ENCODE results near the gene DOCK3.
"Not testable (repeated sequence)": the region's sequence is repeated elsewhere in the genome, so short reads cannot be mapped to it uniquely, and the experiment has no call there.

DOCK3 gene

GRCh38 chr3:50651445-50651844 is 23.3 kb upstream of the DOCK3 start:
- DNase-seq: no peak

DNA sequence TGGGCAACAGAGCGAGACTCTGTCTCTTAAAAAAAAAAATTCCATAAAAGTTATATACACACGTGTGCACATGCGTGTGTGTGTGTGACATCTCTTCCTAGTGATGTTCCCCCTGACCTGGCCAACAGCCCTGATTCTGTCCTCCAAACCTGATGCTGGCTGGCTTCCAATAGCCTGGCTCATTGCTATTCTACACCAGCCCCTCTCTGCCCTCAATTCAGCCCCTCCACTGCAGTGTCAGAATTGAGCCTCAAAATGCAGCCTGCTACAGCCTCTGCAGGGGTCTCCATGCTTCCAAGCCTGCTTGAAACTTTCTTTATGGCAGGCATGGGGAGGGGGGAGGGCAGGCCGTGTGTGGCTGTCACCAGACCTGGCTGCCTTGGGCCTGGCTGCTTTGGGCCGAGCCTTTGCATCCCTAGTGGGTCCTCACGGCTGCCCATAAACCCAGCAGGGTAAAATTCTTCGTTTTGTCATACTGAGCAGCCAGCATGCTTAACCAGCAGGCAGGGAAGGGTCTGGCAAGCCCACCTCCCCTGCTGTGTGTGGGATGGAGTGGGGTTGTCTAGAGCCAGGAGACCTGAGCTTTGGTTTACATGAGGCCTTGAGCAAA is 22.7 kb upstream of the DOCK3 start:
- DNase-seq: no peak

- DNase-seq: peak; percentile 40
Observed at GRCh38 chr3:50652709-50653108, 22.0 kb upstream of the DOCK3 start.

DNA sequence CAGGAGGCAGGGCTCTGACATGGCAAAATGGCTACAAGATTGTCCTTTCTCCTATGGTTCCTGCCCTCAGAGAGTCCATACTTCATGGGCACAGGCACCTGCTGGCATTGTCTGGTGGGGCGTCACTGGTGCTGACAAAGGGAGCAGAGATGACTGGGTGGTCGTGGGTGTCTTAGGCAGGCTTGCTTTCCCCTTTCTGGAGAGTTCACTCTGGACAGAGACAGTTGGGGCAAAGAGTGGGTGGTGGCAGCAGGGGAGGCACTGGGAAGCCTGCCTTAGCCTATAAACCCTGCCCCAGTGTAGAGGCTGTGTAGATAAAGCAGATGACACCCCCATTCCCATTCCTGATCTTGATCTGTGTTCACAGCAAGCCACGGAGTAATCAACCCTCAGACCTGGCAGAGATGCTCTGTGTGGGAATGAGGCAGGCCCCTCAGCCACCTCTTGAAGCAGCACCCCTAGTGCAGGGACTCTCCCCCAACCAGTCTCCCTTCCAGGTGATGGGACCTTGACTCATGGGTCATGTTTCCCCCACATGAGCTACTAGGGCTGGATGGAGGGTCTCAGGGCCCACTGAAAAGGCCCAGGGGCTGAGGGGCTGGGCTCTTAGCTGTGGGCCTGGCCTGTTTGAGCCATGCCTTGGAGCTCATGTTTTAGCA is 20.7 kb upstream of the DOCK3 start:
- DNase-seq: no peak

DNA sequence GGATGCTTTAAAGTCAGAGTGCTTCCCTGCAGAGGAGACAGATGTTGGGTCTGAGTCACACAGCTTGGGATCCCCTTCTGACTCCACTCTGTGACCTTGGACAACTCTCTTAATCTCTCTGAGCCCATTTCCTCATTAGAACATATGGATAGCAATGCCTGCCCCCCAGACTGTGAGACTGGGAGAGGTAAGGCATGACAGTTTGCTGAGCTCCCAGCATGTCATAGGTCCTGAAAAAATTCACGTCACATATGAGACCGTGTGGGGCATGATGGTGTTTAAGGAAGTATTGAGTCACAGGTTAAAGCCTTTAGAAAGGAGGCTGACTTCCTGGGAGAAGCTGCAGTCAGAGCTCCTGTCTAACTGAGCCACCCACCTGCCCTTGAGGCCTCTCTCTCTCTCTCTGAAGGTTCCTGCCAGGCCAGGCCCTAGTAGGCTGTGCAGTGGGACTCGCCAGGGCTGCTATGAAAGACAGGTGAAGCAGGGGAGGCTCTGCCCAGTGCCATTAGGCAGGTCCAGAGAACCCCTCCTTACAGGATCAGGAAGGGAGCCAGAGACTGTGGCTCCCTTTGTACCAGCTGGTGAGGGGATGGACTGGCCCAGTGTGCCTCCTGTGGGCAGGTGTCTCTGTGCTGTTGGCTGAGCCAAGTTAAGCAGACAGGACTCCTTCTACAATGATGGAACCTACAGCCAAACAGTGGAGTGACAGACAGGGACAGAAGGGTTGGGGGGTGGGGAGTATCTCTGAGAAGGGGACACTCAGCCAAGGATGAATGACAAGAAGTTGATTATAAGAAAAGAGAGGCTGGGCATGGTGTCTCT is 19.5 kb upstream of the DOCK3 start:
- no peak for DNase-seq

- DNase-seq: no peak
Observed at GRCh38 chr3:50656417-50657195, 18.1 kb upstream of the DOCK3 start.

DNA sequence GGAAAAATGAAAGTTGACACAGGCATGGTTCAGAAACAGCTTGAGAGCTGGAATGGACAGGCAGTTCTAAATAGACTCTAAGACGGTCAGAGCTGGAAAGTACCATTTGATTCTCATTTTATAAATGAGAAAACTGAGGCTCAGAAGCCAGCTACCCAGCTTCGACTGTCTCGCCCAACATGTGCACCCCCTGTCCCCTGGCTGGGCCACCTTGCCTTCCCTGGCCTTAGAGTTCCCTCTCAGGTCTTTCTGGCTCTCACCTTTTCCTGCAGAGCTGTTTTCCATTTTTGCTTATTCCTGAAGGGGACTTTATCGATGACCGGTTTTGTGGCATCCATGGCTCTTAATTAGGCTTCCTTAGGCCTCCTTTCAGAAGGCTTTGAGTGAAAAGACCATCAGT is 17.3 kb upstream of the DOCK3 start:
- DNase-seq: no peak

- no peak for DNase-seq
Observed at GRCh38 chr3:50657816-50658215, 16.9 kb upstream of the DOCK3 start.

DNA sequence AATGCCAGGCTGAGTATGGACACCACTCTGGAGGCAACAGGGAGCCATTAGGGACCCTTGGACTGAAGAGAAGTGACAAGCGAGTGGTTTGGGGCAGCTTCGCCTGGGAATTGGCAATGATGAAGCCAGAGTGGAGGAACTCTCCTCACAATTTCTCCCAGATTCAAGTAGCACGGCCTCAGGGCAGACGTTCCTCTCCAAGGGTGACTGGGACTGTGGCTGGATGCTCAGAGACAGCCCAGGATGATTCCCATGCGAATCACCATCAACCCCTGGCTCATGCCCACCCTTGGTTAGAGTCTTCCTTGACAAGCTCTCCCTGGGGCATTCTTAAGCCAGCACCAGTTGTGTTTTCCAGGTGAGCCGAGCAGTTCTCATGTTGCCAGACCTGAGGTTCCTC is 16.3 kb upstream of the DOCK3 start:
- DNase-seq: no peak

- no peak for DNase-seq
Observed at GRCh38 chr3:50658831-50659230, 15.9 kb upstream of the DOCK3 start.

GRCh38 chr3:50660386-50660785 is 14.3 kb upstream of the DOCK3 start:
- DNase-seq: no peak

DNA sequence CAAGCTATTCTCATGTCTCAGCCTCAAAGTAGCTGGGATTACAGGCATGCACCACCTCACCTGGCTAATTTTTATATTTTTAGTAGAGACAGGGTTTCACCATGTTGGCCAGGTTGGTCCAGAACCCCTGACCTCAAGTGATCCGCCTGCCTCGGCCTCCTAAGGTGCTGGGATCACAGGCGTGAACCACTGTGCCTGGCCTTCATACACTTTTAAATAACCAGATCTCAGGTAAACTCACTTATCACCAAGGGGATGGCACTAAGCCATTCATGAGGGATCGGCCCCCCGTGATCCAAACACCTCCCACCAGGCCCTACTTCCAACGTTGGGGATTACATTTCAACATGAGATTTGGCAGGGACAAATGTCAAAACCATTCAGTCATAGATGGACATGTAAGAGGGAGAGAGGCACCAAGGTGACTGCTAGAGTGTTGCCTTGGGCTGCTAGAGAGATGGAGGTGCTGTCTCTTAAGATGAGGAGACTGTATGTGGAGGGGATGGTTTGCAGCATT is 13.3 kb upstream of the DOCK3 start:
- DNase-seq: no peak

DNA sequence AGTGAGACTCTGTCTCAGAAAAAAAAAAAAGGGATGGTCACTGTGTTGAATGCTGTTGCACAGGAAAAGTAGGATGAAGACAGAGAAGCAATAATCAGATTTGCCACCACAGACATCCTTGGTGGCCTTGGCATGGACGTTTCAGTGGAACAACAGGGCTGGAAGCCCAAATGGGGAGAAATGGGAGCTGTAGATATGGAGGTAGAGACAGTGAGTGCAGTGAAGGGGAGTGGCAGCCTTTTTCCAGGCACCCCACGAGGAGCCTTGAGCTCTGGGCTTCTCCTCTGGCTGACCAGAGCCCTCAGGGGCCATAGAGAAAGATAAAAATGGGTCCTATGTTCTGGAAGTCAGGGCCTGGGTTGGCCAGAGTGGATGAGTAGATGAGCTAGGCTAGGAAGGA is 12.3 kb upstream of the DOCK3 start:
- no peak for DNase-seq

DNA sequence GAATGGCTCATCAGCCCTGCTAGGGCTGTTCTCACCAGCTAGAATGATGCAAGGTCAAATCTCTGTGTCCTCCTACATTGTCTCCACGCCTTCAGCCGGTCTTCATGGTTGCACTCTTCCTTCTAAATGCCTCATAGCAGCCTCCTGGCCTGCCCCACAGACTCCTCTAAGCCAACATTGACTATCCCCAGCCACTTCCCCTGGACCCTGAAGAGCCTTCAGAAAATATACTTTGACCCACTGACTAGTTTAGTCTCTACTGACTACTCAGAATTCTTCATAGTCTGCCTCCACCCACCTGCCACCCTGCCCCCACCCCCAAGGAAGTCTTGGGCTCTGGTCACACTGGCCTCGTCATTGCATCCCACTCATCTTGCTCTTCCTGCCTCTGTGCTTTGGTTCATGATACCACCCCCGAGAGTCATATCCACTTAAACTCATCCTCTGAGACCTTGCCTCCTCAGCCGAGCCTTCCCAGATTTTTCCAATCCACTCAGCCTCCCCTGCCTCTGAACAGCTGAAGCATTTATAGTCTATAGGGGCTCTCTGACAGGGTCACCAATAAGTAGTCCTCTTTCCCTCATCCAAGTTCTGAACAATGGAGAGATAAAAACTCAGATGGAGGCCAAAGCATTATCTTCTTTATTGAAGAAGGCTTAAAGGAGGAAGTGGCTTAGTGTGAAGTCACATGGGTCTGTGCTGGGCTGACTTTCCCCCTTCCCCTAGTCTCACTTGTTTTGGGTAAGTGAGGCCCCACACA is 9.5 kb upstream of the DOCK3 start:
- DNase-seq: no peak

- not testable (repeated sequence) for DNase-seq
Observed at GRCh38 chr3:50665841-50666115, 8.9 kb upstream of the DOCK3 start.

GRCh38 chr3:50666837-50667236 is 7.9 kb upstream of the DOCK3 start:
- DNase-seq: no peak

GRCh38 chr3:50671331-50671730 is 3.4 kb upstream of the DOCK3 start:
- no peak for DNase-seq

GRCh38 chr3:50672656-50673055 is 2.1 kb upstream of the DOCK3 start:
- DNase-seq: no peak

DNA sequence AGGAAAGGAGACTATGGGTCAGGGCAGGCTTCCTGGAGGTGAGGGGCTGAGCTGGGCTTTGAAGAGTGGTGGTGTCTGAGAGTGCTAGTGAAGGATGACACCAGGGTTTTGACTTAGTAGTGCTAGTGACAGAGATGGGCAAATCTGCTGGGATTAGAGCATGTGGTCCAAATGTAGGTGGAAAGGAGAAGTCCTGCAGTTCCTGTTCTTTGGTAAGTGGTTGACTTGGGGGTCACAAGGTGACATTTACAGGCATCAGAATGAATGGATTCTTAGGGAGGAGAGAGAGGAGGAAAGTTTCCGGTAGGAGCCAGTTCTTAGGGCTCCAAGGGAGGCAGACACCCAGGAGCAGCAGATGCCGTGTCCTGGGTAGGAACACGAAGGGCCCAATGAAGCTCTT is 796 bp upstream of the DOCK3 start:
- DNase-seq: no peak

DNA sequence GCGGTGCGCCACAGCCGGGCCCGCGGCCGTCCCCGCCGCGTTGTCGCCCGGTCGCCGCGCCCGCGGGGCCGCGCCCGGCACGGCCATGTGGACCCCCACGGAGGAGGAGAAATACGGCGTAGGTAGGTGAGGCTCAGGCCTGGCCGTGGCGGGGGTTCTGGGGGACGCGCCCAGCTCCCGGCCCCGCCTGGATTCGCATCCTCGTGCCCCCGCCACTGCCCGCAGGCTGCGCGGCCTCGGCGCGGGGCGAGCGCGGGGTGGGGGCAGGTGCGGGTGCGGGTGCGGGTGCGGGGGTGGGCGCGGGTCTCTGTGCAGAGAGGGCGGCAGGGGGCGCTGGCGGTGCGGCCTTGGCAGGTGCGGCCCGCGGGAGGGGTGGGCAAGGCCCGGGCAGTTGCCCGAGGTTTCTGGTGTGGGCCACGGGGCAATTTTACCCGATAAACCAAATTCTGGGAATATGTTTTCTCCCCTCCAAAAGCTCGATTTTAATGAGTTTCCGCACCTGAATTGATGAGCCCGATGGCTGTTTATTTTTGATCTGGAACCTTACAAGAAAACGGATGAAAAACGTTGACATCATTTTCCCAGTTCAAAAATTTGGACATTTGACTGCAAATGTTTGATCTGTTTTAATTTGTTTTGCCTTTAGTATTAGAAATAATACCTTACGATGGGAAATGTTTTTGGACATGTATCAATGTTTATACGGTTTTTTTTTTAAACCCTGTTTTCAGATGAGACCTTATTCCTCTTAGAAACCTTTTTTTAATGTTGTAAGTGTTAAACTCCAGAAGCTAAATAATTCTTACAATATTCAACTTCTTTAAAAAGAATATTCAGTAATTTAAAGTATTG is 678 bp downstream of the DOCK3 start:
- peak; percentile 23 for DNase-seq

DNA sequence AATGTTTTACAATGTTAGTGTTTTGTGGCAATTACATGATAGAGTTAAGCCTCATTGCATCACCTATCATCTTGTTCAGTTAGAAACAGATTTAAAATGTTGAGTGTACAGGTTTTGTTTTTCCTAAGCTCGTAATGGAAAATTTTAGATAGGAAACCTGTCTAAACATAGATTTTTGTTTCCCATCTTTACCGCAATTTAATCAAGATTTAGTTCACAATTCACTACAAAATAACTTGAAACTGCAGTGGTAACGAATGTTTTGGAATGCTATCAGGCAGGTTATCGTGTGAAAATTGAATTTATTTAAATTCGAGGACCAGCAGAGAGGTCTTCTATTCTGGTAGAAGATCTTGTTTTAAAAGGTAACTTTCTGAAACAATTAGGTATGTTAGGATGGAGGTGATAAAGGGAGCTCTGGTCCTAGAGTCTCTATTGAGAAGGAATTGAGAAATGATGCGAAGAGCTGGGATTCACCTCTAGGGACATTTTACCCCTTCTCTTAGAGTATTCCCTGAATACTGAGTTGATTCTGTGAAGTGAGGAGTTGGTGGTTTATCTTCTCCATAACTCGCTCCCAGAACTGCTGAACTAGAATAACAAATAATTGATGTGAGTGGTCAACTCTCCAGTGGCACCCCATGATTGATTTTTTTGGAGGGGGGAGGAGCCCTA is 1.4 kb downstream of the DOCK3 start:
- no peak for DNase-seq

All from RPMI8226 (cell line).